Parathyroid adenoma (tissue), 2 donors: ENCODE data around the gene TAMALIN.

Experiments
- H2AFZ ChIP-seq: fragments of 300-600 bp; sonication (generic); one replicate; pipeline ENCODE4 v1.7.0; 2017; ENCODE audit warnings: antibody characterized with exemption, mild to moderate bottlenecking
- H3K27ac ChIP-seq: fragments of 300-600 bp; sonication (generic); one replicate; pipeline ENCODE4 v1.7.0; 2017
- H3K27me3 ChIP-seq: fragments of 300-600 bp; sonication (generic); one replicate; pipeline ENCODE4 v1.7.0; 2017; ENCODE audit warnings: low read length; ENCODE audit not compliant: control insufficient read depth, insufficient read depth
- H3K36me3 ChIP-seq: fragments of 300-600 bp; sonication (generic); one replicate; pipeline ENCODE4 v1.7.0; 2017; ENCODE audit warnings: low read length; ENCODE audit not compliant: control insufficient read depth, insufficient read depth
- H3K4me1 ChIP-seq: fragments of 300-600 bp; sonication (generic); one replicate; pipeline ENCODE4 v1.7.0; 2017; ENCODE audit warnings: control low read depth
- H3K4me2 ChIP-seq: fragments of 300-600 bp; sonication (generic); one replicate; pipeline ENCODE4 v1.7.0; 2017; ENCODE audit warnings: low read length
- H3K4me3 ChIP-seq: fragments of 300-600 bp; sonication (generic); one replicate; pipeline ENCODE4 v1.7.0; 2017; ENCODE audit warnings: low read depth, low read length
- H3K79me2 ChIP-seq: fragments of 300-600 bp; sonication (generic); one replicate; pipeline ENCODE4 v1.7.0; 2017; ENCODE audit warnings: control low read depth
- H3K9ac ChIP-seq: fragments of 300-600 bp; sonication (generic); one replicate; pipeline ENCODE4 v1.7.0; 2017; ENCODE audit warnings: mild to moderate bottlenecking
- H3K9me3 ChIP-seq: fragments of 300-600 bp; sonication (generic); one replicate; pipeline ENCODE4 v1.7.0; 2017; ENCODE audit warnings: low read length; ENCODE audit not compliant: control insufficient read depth
- CTCF ChIP-seq: fragments of 300-600 bp; sonication (generic); IDR thresholded peaks from one replicate; pipeline ENCODE4 v1.7.0; 2017; ENCODE audit warnings: antibody characterized with exemption, mild to moderate bottlenecking
- donor health status: primary hyperparathyroidism.

Gene TAMALIN

GRCh38 chr12:51980051-51980808, 26.5 kb upstream of the TAMALIN start:
- Histone ChIP-seq H3K4me1 (peaks cover 25% of the 10 kb centered on the region), H3K27me3 (no peaks in the 10 kb centered on the region), H3K79me2 (peaks cover 38% of the 10 kb centered on the region), H3K9me3 (no peaks in the 10 kb centered on the region), H3K9ac (no peak overlapping the region), H2AFZ (no peak overlapping the region), H3K27ac (no peak overlapping the region), H3K4me3 (no peak overlapping the region), H3K36me3 (no peaks in the 10 kb centered on the region), H3K4me2 (no peak overlapping the region)
- peak; percentile 98 for TF ChIP-seq CTCF

- H3K36me3 ChIP-seq = no peaks in the 10 kb centered on the region
These were observed 26.0 kb upstream of the TAMALIN start for GRCh38 chr12:51980809-51981127.

GRCh38 chr12:51984657-51985056, 22.1 kb upstream of the TAMALIN start:
- Histone ChIP-seq H3K9ac (no peak overlapping the region), H2AFZ (no peak overlapping the region), H3K4me2 (no peak overlapping the region), H3K79me2 (peaks cover 24% of the 10 kb centered on the region), H3K36me3 (no peaks in the 10 kb centered on the region), H3K9me3 (no peaks in the 10 kb centered on the region), H3K4me1 (peaks cover 3% of the 10 kb centered on the region), H3K4me3 (no peak overlapping the region), H3K27me3 (no peaks in the 10 kb centered on the region), H3K27ac (no peak overlapping the region)
- TF ChIP-seq CTCF = no peak

More at GRCh38 chr12:51980809-51981127, 26.0 kb upstream of the TAMALIN start:
- Histone ChIP-seq H3K4me1 (peaks cover 22% of the 10 kb centered on the region), H3K79me2 (peaks cover 33% of the 10 kb centered on the region), H3K4me2 (no peak overlapping the region), H3K4me3 (no peak overlapping the region), H3K9ac (no peak overlapping the region), H3K27ac (no peak overlapping the region), H2AFZ (no peak overlapping the region), H3K27me3 (no peaks in the 10 kb centered on the region), H3K9me3 (no peaks in the 10 kb centered on the region)
- TF ChIP-seq CTCF = no peak

DNA sequence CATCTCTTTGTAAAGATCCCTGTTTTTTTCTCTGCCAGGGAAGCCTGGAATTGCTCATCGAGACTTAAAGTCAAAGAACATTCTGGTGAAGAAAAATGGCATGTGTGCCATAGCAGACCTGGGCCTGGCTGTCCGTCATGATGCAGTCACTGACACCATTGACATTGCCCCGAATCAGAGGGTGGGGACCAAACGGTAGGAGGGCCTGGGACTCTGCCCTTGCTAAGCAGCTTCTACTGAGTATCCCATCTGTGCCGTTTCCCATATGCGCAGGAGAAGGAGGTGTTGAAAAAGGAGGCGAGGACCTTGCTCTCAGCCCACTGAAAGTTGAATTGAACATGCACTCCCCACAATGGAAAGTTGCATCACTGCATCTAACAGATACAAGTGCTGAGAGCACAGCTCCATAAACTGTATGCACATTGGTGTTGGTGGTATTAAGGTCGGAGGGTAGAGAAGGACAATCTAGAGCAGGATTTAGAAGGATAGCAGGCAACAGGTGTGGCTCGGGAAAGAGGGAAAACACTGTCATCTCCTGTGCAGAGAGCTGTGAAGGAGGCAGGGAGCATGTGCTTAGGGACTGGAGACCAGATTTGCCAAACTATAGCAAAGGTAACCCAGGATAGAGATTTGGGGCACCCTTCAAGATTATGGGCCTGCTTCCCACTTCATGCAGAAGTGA, 21.5 kb upstream of the TAMALIN start:
- Histone ChIP-seq H2AFZ (no peak overlapping the region), H3K79me2 (peaks cover 18% of the 10 kb centered on the region), H3K9me3 (no peaks in the 10 kb centered on the region), H3K4me3 (no peak overlapping the region), H3K36me3 (no peaks in the 10 kb centered on the region), H3K27me3 (no peaks in the 10 kb centered on the region), H3K27ac (no peak overlapping the region), H3K9ac (no peak overlapping the region), H3K4me2 (no peak overlapping the region), H3K4me1 (no peaks in the 10 kb centered on the region)
- TF ChIP-seq CTCF = no peak
